ENCODE data around the gene LRRC52. TPM values are rescaled to one million over a fixed set of nuclear protein-coding genes. Genes with fewer than 3 reads are reported as not detected.

Gene LRRC52
- not detected in 2 replicates for total RNA-seq (2014; rRNA removed; shearing (Covaris generic))

- DNase-seq (ENCODE audit: low read depth in 1 of 2, low spot score in 2 of 2): no peak
- peaks cover 7% of the 10 kb centered on the region; the same call in 1 of the 2 replicates for H3K4me1 ChIP-seq (replicated peaks)
- no peaks in the 10 kb centered on the region for H3K9me3 ChIP-seq (replicated peaks)
- H3K4me3 ChIP-seq: no peak within 1 kb of the TSS
- H3K27ac ChIP-seq: no peak within 1 kb of the TSS
- H3K36me3 ChIP-seq: no peaks in the 10 kb centered on the region
- H3K27me3 ChIP-seq (replicated peaks): no peaks in the 10 kb centered on the region
Observed at GRCh38 chr1:165543532-165544438, at the start of gene LRRC52. Gene LRRC52 (plus strand): TSS chr1:165544000. CDS start chr1:165544297, 297 bp downstream.

- H3K4me3 ChIP-seq: no peak overlapping the region
- no peaks in the 10 kb centered on the region for H3K36me3 ChIP-seq
- no peaks in the 10 kb centered on the region for H3K9me3 ChIP-seq (replicated peaks)
- H3K27me3 ChIP-seq (replicated peaks): peaks cover 6% of the 10 kb centered on the region; the same call in 1 of the 2 replicates
- H3K27ac ChIP-seq: no peak overlapping the region
- no peak for DNase-seq (ENCODE audit: low read depth in 1 of 2, low spot score in 2 of 2)
- no peaks in the 10 kb centered on the region for H3K4me1 ChIP-seq (replicated peaks)
Observed at GRCh38 chr1:165494949-165495857, 48.6 kb upstream of the LRRC52 start.

- Histone ChIP-seq H3K4me1 (replicated peaks) (no peaks in the 10 kb centered on the region), H3K4me3 (no peak overlapping the region), H3K27me3 (replicated peaks) (peaks cover 6% of the 10 kb centered on the region; the same call in 1 of the 2 replicates), H3K27ac (no peak overlapping the region), H3K9me3 (replicated peaks) (no peaks in the 10 kb centered on the region), H3K36me3 (no peaks in the 10 kb centered on the region)
- no peak for DNase-seq (ENCODE audit: low read depth in 1 of 2, low spot score in 2 of 2)
Observed at GRCh38 chr1:165495858-165496205, 48.0 kb upstream of the LRRC52 start.

- H3K36me3 ChIP-seq: no peaks in the 10 kb centered on the region
- H3K27me3 ChIP-seq (replicated peaks): peaks cover 6% of the 10 kb centered on the region; the same call in 1 of the 2 replicates
- H3K9me3 ChIP-seq (replicated peaks): no peaks in the 10 kb centered on the region
- H3K4me1 ChIP-seq (replicated peaks): no peaks in the 10 kb centered on the region
- no peak overlapping the region for H3K4me3 ChIP-seq
- no peak overlapping the region for H3K27ac ChIP-seq
- DNase-seq (ENCODE audit: low read depth in 1 of 2, low spot score in 2 of 2): no peak
Observed at GRCh38 chr1:165496501-165496900, 47.3 kb upstream of the LRRC52 start.

- no peaks in the 10 kb centered on the region for H3K9me3 ChIP-seq (replicated peaks)
- H3K27me3 ChIP-seq (replicated peaks): peaks cover 6% of the 10 kb centered on the region; the same call in 1 of the 2 replicates
- no peaks in the 10 kb centered on the region for H3K36me3 ChIP-seq
- no peak overlapping the region for H3K27ac ChIP-seq
- no peak overlapping the region for H3K4me3 ChIP-seq
- no peak for DNase-seq (ENCODE audit: low read depth in 1 of 2, low spot score in 2 of 2)
- H3K4me1 ChIP-seq (replicated peaks): no peaks in the 10 kb centered on the region
Observed at GRCh38 chr1:165497069-165498013, 46.5 kb upstream of the LRRC52 start.

- no peak for DNase-seq (ENCODE audit: low read depth in 1 of 2, low spot score in 2 of 2)
- Histone ChIP-seq H3K9me3 (replicated peaks) (0 out of 2 replicates have a peak, but pooled peaks cover 2% of the 10 kb centered on the region), H3K4me1 (replicated peaks) (no peaks in the 10 kb centered on the region), H3K36me3 (no peaks in the 10 kb centered on the region), H3K4me3 (no peak overlapping the region), H3K27ac (no peak overlapping the region), H3K27me3 (replicated peaks) (no peaks in the 10 kb centered on the region)
Observed at GRCh38 chr1:165501330-165501969, 42.4 kb upstream of the LRRC52 start.

GRCh38 chr1:165501970-165502348 lies 41.8 kb upstream of the LRRC52 start:
- Histone ChIP-seq H3K27ac (no peak overlapping the region), H3K4me1 (replicated peaks) (no peaks in the 10 kb centered on the region), H3K4me3 (no peak overlapping the region), H3K9me3 (replicated peaks) (0 out of 2 replicates have a peak, but pooled peaks cover 2% of the 10 kb centered on the region), H3K27me3 (replicated peaks) (no peaks in the 10 kb centered on the region), H3K36me3 (no peaks in the 10 kb centered on the region)
- no peak for DNase-seq (ENCODE audit: low read depth in 1 of 2, low spot score in 2 of 2)

GRCh38 chr1:165507570-165507969 lies 36.2 kb upstream of the LRRC52 start:
- H3K9me3 ChIP-seq (replicated peaks): 0 out of 2 replicates have a peak, but pooled peaks cover 2% of the 10 kb centered on the region
- no peaks in the 10 kb centered on the region for H3K36me3 ChIP-seq
- H3K4me1 ChIP-seq (replicated peaks): no peaks in the 10 kb centered on the region
- H3K4me3 ChIP-seq: no peak overlapping the region
- H3K27ac ChIP-seq: no peak overlapping the region
- no peak for DNase-seq (ENCODE audit: low read depth in 1 of 2, low spot score in 2 of 2)
- H3K27me3 ChIP-seq (replicated peaks): peaks cover 6% of the 10 kb centered on the region

GRCh38 chr1:165508291-165508690 lies 35.5 kb upstream of the LRRC52 start:
- Histone ChIP-seq H3K4me3 (no peak overlapping the region), H3K9me3 (replicated peaks) (0 out of 2 replicates have a peak, but pooled peaks cover 2% of the 10 kb centered on the region)
- DNase-seq (ENCODE audit: low read depth in 1 of 2, low spot score in 2 of 2): no peak

GRCh38 chr1:165512816-165513215 lies 31.0 kb upstream of the LRRC52 start:
- Histone ChIP-seq H3K9me3 (replicated peaks) (no peaks in the 10 kb centered on the region), H3K27me3 (replicated peaks) (peaks cover 10% of the 10 kb centered on the region), H3K36me3 (no peaks in the 10 kb centered on the region), H3K4me1 (replicated peaks) (no peaks in the 10 kb centered on the region), H3K27ac (no peak overlapping the region), H3K4me3 (no peak overlapping the region)
- DNase-seq (ENCODE audit: low read depth in 1 of 2, low spot score in 2 of 2): no peak

More at GRCh38 chr1:165508291-165508690, 35.5 kb upstream of the LRRC52 start:
- no peaks in the 10 kb centered on the region for H3K36me3 ChIP-seq
- no peak overlapping the region for H3K27ac ChIP-seq
- H3K4me1 ChIP-seq (replicated peaks): no peaks in the 10 kb centered on the region
- peaks cover 6% of the 10 kb centered on the region for H3K27me3 ChIP-seq (replicated peaks)

GRCh38 chr1:165516469-165516868 lies 27.3 kb upstream of the LRRC52 start:
- Histone ChIP-seq H3K4me3 (no peak overlapping the region), H3K36me3 (no peaks in the 10 kb centered on the region), H3K4me1 (replicated peaks) (no peaks in the 10 kb centered on the region), H3K27ac (no peak overlapping the region), H3K27me3 (replicated peaks) (peaks cover 4% of the 10 kb centered on the region), H3K9me3 (replicated peaks) (no peaks in the 10 kb centered on the region)
- no peak for DNase-seq (ENCODE audit: low read depth in 1 of 2, low spot score in 2 of 2)

GRCh38 chr1:165520646-165521045 lies 23.2 kb upstream of the LRRC52 start:
- Histone ChIP-seq H3K9me3 (replicated peaks) (no peaks in the 10 kb centered on the region), H3K27ac (no peak overlapping the region), H3K4me1 (replicated peaks) (no peaks in the 10 kb centered on the region), H3K4me3 (no peak overlapping the region), H3K36me3 (no peaks in the 10 kb centered on the region), H3K27me3 (replicated peaks) (peaks cover 10% of the 10 kb centered on the region)
- DNase-seq (ENCODE audit: low read depth in 1 of 2, low spot score in 2 of 2): no peak
